K562 treated with DMSO at 1 percent for 4 hours (cell line): ENCODE results near the gene TMEM263. TPM values are rescaled to one million over a fixed set of nuclear protein-coding genes. Genes with fewer than 3 reads are reported as not detected.

ENCODE experiments used
- total RNA-seq: library from RNA; unstranded; fragments of 300-600 nt; gene quantifications from 2 replicates; pipeline ENCODE4 v1.2.3, GENCODE V29; 2022; ENCODE audit not compliant: insufficient read depth

TMEM263 gene
- 25.5 and 26.6 TPM in 2 replicates for total RNA-seq

DNA sequence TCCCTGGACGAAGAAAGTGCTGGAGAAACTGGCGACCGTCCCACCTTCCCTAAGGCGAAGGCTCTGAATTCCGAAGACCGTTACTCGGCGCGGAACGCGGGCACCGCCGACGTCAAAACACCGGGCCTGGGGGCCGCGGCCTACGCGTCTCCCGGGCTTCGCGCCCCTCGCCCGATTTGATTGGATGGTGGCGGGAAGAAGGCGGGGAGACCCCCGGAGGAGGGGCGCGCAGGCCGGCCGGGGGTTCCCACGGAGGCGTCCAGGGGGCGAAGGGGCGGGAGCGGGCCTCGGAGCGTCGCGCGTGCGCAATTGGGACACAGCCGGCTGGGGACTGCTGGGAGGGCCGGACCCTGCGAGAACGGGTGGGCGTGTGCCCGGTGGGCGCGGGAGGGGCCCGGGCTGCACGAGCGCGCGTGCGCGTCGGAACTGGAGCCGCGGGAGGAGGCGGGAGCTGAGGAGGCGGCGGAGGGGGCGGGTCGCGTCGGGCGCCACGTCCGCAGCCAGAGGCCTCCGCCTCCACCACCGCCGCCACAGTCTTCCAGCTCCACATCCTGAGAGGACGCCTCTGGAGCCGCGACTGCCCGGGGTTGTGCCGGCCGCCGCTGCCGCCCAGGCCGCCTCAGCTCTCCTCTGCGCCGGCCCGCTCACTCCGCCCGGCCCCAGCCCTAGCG, at the start of gene TMEM263:
TSS of gene TMEM263 (plus strand) at position 531 of the 671 bp plus-strand sequence. CDS start 11,210 bp downstream, outside the sequence.

GRCh38 chr12:106986625-106987389, 31.1 kb downstream of the TMEM263 start, which contains the start of gene MTERF2:
MTERF2 (minus strand) TSS chr12:106987146; CDS start chr12:106978714, 8,432 bp downstream.

Other genes starting within 250 kb of the TMEM263 start
- 7.0 and 9.5 TPM in 2 replicates for gene RIC8B, start 181.2 kb upstream of the TMEM263 start, total RNA-seq
- gene MTERF2, start 31.2 kb downstream of the TMEM263 start, total RNA-seq = 7.4 and 8.6 TPM in 2 replicates
- 31.0 and 50.6 TPM in 2 replicates for gene CRY1, start 137.6 kb downstream of the TMEM263 start, total RNA-seq